GM19372 (cell line): Measurements from ENCODE around the gene RPL11.
A peak's percentile ranks its signal among the peaks of the same experiment; 100 is the strongest.
"Not testable (repeated sequence)": the region's sequence is repeated elsewhere in the genome, so short reads cannot be mapped to it uniquely, and the experiment has no call there.

Experiments
- ATAC-seq: cut with Tn5 transposase; IDR thresholded peaks from one replicate; pipeline ENCODE4 v1.9.1; 2021; ENCODE audit warnings: mild to moderate bottlenecking, low read depth, moderate library complexity; ENCODE audit not compliant: unreplicated experiment

The RPL11 gene

GRCh38 chr1:23691499-23692307, at the start of gene RPL11:
Gene RPL11 (plus strand): TSS chr1:23691806. CDS start chr1:23691824, 18 bp downstream.
- peak; percentile 89 for ATAC-seq

GRCh38 chr1:23643736-23644554, 47.7 kb upstream of the RPL11 start:
- no peak for ATAC-seq

- no peak for ATAC-seq
These were observed 47.1 kb upstream of the RPL11 start for GRCh38 chr1:23644555-23644866.

GRCh38 chr1:23645338-23645737, 46.3 kb upstream of the RPL11 start:
- ATAC-seq: no peak

GRCh38 chr1:23646091-23646490, 45.5 kb upstream of the RPL11 start:
- ATAC-seq: no peak

GRCh38 chr1:23646541-23646940, 45.1 kb upstream of the RPL11 start:
- ATAC-seq: no peak

- no peak for ATAC-seq
These were observed 43.0 kb upstream of the RPL11 start for GRCh38 chr1:23648576-23648975.

- not testable (repeated sequence) for ATAC-seq
These were observed 42.4 kb upstream of the RPL11 start for GRCh38 chr1:23649157-23649556.

- no peak for ATAC-seq
These were observed 41.1 kb upstream of the RPL11 start for GRCh38 chr1:23650344-23650990.

GRCh38 chr1:23651069-23651808, 40.4 kb upstream of the RPL11 start:
- no peak for ATAC-seq

GRCh38 chr1:23657659-23658275, 33.8 kb upstream of the RPL11 start:
- ATAC-seq: no peak

- ATAC-seq: no peak
These were observed 30.9 kb upstream of the RPL11 start for GRCh38 chr1:23660671-23661070.

GRCh38 chr1:23661887-23662286, 29.7 kb upstream of the RPL11 start:
- ATAC-seq: no peak

GRCh38 chr1:23664837-23665795, 26.5 kb upstream of the RPL11 start:
- ATAC-seq: no peak

- ATAC-seq: no peak
These were observed 24.2 kb upstream of the RPL11 start for GRCh38 chr1:23667411-23667810.

GRCh38 chr1:23670709-23671108, 20.9 kb upstream of the RPL11 start:
- no peak for ATAC-seq

- no peak for ATAC-seq
These were observed 18.4 kb upstream of the RPL11 start for GRCh38 chr1:23673086-23673813.

- ATAC-seq: no peak
These were observed 11.8 kb upstream of the RPL11 start for GRCh38 chr1:23679815-23680214.
